ENCODE measurements around the gene KRTAP23-1. TPM values are rescaled to one million over a fixed set of nuclear protein-coding genes. Genes with fewer than 3 reads are reported as not detected.

The KRTAP23-1 gene
- total RNA-seq, 2 donors from 2014 or later = not detected

- Histone ChIP-seq H3K9ac (ENCODE audit: low read depth in 2 of 2, low read length in 2 of 2) (no peak overlapping the region), H3K9me3 (no peaks in the 10 kb centered on the region), H3K27me3 (no peaks in the 10 kb centered on the region), H3K27ac (no peak overlapping the region), H3K4me3 (no peak overlapping the region), H3K36me3 (no peaks in the 10 kb centered on the region), H3K4me1 (no peaks in the 10 kb centered on the region)
- no peak for TF ChIP-seq CTCF (IDR thresholded peaks at IDR 0.05)
- no peak for DNase-seq
- intact Hi-C loops (cut with DNase I) = no loop called here
Measured at GRCh38 chr21:30315701-30316100, 32.7 kb downstream of the KRTAP23-1 start.

- Histone ChIP-seq H3K36me3 (no peaks in the 10 kb centered on the region), H3K4me1 (no peaks in the 10 kb centered on the region)
- intact Hi-C loops (cut with DNase I) = no loop called here
Measured at GRCh38 chr21:30306884-30307283, 41.5 kb downstream of the KRTAP23-1 start.

GRCh38 chr21:30305136-30305535 lies 43.3 kb downstream of the KRTAP23-1 start:
- intact Hi-C loops (cut with DNase I) = no loop called here
- Histone ChIP-seq H3K27ac (no peak overlapping the region), H3K4me1 (no peaks in the 10 kb centered on the region), H3K4me3 (no peak overlapping the region), H3K9me3 (no peaks in the 10 kb centered on the region), H3K36me3 (no peaks in the 10 kb centered on the region), H3K9ac (ENCODE audit: low read depth in 2 of 2, low read length in 2 of 2) (no peak overlapping the region), H3K27me3 (no peaks in the 10 kb centered on the region)
- DNase-seq = no peak
- no peak for TF ChIP-seq CTCF (IDR thresholded peaks at IDR 0.05)

More at GRCh38 chr21:30306884-30307283, 41.5 kb downstream of the KRTAP23-1 start:
- Histone ChIP-seq H3K4me3 (no peak overlapping the region), H3K27ac (no peak overlapping the region), H3K27me3 (no peaks in the 10 kb centered on the region), H3K9ac (ENCODE audit: low read depth in 2 of 2, low read length in 2 of 2) (no peak overlapping the region), H3K9me3 (no peaks in the 10 kb centered on the region)
- TF ChIP-seq CTCF (IDR thresholded peaks at IDR 0.05) = no peak
- no peak for DNase-seq

Small RNAs within 50 kb of the gene (microRNA-seq; reads per million reads assigned to microRNA genes)
- not detected for gene MIR4327

Other genes starting within 250 kb of the KRTAP23-1 start
- not detected for gene CLDN17, start 181.8 kb downstream of the KRTAP23-1 start, total RNA-seq
- gene CLDN8, start 132.5 kb downstream of the KRTAP23-1 start, total RNA-seq = 10 to 100 TPM; 21.3 to 32.6 TPM
- not detected for gene KRTAP24-1, start 65.7 kb downstream of the KRTAP23-1 start, total RNA-seq
- not detected for gene KRTAP25-1, start 59.1 kb downstream of the KRTAP23-1 start, total RNA-seq
- not detected for gene KRTAP26-1, start 28.3 kb downstream of the KRTAP23-1 start, total RNA-seq
- gene KRTAP27-1, start 10.9 kb downstream of the KRTAP23-1 start, total RNA-seq = not detected
- 1 to 10 TPM; 2.3 to 6.0 TPM for gene KRTAP13-2, start 23.7 kb upstream of the KRTAP23-1 start, total RNA-seq
- not detected for gene KRTAP13-1, start 47.4 kb upstream of the KRTAP23-1 start, total RNA-seq
- gene KRTAP13-3, start 77.3 kb upstream of the KRTAP23-1 start, total RNA-seq = not detected
- not detected for gene KRTAP13-4, start 81.6 kb upstream of the KRTAP23-1 start, total RNA-seq
- gene KRTAP15-1, start 91.7 kb upstream of the KRTAP23-1 start, total RNA-seq = not detected
- gene KRTAP19-1, start 131.8 kb upstream of the KRTAP23-1 start, total RNA-seq = not detected
- not detected for gene KRTAP19-2, start 138.8 kb upstream of the KRTAP23-1 start, total RNA-seq
- gene KRTAP19-3, start 143.4 kb upstream of the KRTAP23-1 start, total RNA-seq = not detected
- gene KRTAP19-4, start 148.6 kb upstream of the KRTAP23-1 start, total RNA-seq = not detected
- gene KRTAP19-5, start 153.5 kb upstream of the KRTAP23-1 start, total RNA-seq = not detected
- gene KRTAP19-6, start 193.3 kb upstream of the KRTAP23-1 start, total RNA-seq = not detected
- not detected for gene KRTAP19-7, start 212.7 kb upstream of the KRTAP23-1 start, total RNA-seq
- gene KRTAP22-2, start 241.8 kb upstream of the KRTAP23-1 start, total RNA-seq = not detected
- gene KRTAP6-3, start 243.8 kb upstream of the KRTAP23-1 start, total RNA-seq = not detected

Measured in colonic mucosa (tissue), 4 donors.